GM12891 (cell line): Measurements from ENCODE around the gene PCDHGB1.
A peak's percentile ranks its signal among the peaks of the same experiment; 100 is the strongest.
"Not testable (repeated sequence)": the region's sequence is repeated elsewhere in the genome, so short reads cannot be mapped to it uniquely, and the experiment has no call there.

Source experiments
- DNase-seq: peaks from one replicate; pipeline ENCODE4 v3.0.0; 2011; ENCODE audit warnings: low spot score; ENCODE audit not compliant: insufficient read length
- FAIRE-seq: peaks from 2 replicates; lab custom pipeline; 2011; peaks lifted over from hg19 to GRCh38; lab: Jason Lieb, UNC
- PAX5 ChIP-seq: IDR thresholded peaks from 2 replicates; pipeline ENCODE4 v1.6.1; 2011; ENCODE audit warnings: low read length, moderate library complexity, mild to moderate bottlenecking; ENCODE audit not compliant: insufficient read depth, severe bottlenecking
- POLR2A ChIP-seq: IDR thresholded peaks from 2 replicates; pipeline ENCODE4 v1.6.1; 2011; ENCODE audit warnings: low read depth, low read length, control low read depth
- POLR2AphosphoS5 ChIP-seq: IDR thresholded peaks from 2 replicates; pipeline ENCODE4 v1.6.1; 2011; ENCODE audit warnings: low read depth, low read length, control low read depth
- POU2F2 ChIP-seq: IDR thresholded peaks from 2 replicates; pipeline ENCODE4 v1.6.1; 2011; ENCODE audit warnings: low read depth, mild to moderate bottlenecking, control low read depth, low read length, moderate library complexity
- SPI1 ChIP-seq: IDR thresholded peaks from 2 replicates; pipeline ENCODE4 v1.6.1; 2011; ENCODE audit warnings: low read depth, low read length, control low read depth
- TAF1 ChIP-seq: IDR thresholded peaks from 2 replicates; pipeline ENCODE4 v1.6.1; 2011; ENCODE audit warnings: low read depth, low read length, control low read depth

PCDHGB1 gene

GRCh38 chr5:141345327-141345726 is 4.6 kb upstream of the PCDHGB1 start:
- TF ChIP-seq POU2F2 (no peak), POLR2AphosphoS5 (no peak), PAX5 (no peak), TAF1 (no peak), SPI1 (no peak), POLR2A (no peak)
- no peak for FAIRE-seq
- DNase-seq = no peak

- not testable (repeated sequence) for FAIRE-seq, DNase-seq
These were observed 3.9 kb upstream of the PCDHGB1 start for GRCh38 chr5:141346017-141346416.

- TF ChIP-seq PAX5 (no peak), POLR2A (no peak), SPI1 (no peak), POU2F2 (no peak), TAF1 (no peak), POLR2AphosphoS5 (no peak)
- DNase-seq = no peak
- FAIRE-seq = no peak
These were observed 1.7 kb downstream of the PCDHGB1 start for GRCh38 chr5:141351591-141351990.

DNA sequence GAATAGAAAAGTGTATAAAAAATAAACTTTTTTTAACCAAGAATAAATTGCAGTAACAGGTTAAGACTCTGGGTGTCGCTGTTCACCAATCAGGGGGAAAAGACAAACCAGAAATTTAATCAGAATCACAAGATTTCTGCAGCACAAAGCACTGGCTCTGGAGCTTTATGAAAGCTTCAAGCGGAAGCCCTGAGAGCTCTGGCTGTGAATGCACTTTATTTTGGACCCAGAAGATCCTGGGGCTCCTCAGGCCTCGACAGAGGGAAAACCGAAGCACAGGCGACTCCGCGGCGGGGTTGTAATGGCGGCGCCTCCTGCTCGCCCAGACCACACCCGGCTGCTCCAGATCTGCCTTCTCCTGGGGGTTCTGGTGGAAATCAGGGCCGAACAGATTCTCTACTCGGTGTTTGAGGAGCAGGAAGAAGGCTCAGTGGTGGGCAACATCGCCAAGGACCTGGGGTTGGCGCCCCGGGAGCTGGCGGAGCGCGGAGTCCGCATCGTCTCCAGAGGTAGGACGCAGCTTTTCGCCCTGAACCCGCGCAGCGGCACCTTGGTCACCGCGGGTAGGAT is 5.1 kb downstream of the PCDHGB1 start, which contains the start of gene PCDHGA4:
PCDHGA4 (plus strand) TSS at position 122 of the 570 bp plus-strand sequence; CDS start at position 209, 87 bp downstream.
- DNase-seq (no peak), FAIRE-seq (no peak)
- TF ChIP-seq POLR2A (no peak), POLR2AphosphoS5 (no peak), TAF1 (no peak), PAX5 (no peak), POU2F2 (no peak), SPI1 (no peak)

GRCh38 chr5:141355641-141356040 is 5.7 kb downstream of the PCDHGB1 start:
- DNase-seq (no peak), FAIRE-seq (no peak)
- no peak for TF ChIP-seq POLR2AphosphoS5
- no peak for TF ChIP-seq POLR2A
- no peak for TF ChIP-seq SPI1
- TF ChIP-seq TAF1 = no peak

- DNase-seq = no peak
- TF ChIP-seq TAF1 = no peak
- no peak for TF ChIP-seq POU2F2
- TF ChIP-seq POLR2A = no peak
- no peak for TF ChIP-seq SPI1
- TF ChIP-seq PAX5 = no peak
- TF ChIP-seq POLR2AphosphoS5 = no peak
- no peak for FAIRE-seq
These were observed 6.2 kb downstream of the PCDHGB1 start for GRCh38 chr5:141356133-141356532.

- DNase-seq = no peak
- FAIRE-seq = no peak
- TF ChIP-seq TAF1 (no peak), POLR2A (no peak), PAX5 (no peak), POU2F2 (no peak), SPI1 (no peak), POLR2AphosphoS5 (no peak)
These were observed 7.1 kb downstream of the PCDHGB1 start for GRCh38 chr5:141356950-141357349.

DNA sequence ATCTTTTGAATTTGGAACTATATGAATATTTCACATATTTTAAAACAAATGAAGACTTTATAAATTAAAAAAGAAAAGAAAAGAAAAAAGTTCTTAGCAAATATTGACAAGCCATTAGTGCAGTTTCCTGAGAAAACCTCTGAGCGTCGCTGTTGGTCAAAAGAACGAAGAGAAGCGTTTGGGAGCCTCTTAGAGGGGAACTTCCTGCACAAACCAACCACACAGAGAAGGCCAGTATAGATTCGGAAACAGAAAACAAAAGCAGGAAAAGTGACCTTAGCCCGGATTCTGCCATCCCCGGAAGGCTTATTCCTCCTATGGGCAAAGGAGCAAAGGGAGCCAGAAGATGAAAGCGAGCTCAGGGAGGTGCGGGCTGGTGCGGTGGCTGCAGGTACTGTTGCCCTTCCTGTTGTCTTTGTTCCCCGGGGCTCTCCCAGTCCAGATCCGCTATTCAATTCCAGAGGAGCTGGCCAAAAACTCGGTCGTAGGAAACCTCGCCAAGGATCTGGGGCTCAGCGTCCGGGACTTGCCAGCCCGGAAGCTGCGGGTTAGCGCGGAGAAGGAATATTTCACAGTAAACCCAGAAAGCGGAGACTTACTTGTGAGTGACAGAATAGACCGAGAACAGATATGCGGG is 10.0 kb downstream of the PCDHGB1 start, which contains the start of gene PCDHGB2:
PCDHGB2 (plus strand) TSS at position 205 of the 637 bp plus-strand sequence; CDS start at position 347, 142 bp downstream.
- peak; percentile 42 for DNase-seq
- TF ChIP-seq TAF1 (no peak), POU2F2 (no peak), PAX5 (no peak), POLR2AphosphoS5 (no peak), POLR2A (no peak), SPI1 (no peak)
- FAIRE-seq = peak; percentile 16

GRCh38 chr5:141360685-141361084 is 10.8 kb downstream of the PCDHGB1 start:
- no peak for TF ChIP-seq TAF1
- TF ChIP-seq POLR2AphosphoS5 = no peak
- TF ChIP-seq SPI1 = no peak
- no peak for TF ChIP-seq PAX5
- TF ChIP-seq POU2F2 = no peak
- no peak for TF ChIP-seq POLR2A
- DNase-seq (no peak), FAIRE-seq (no peak)

GRCh38 chr5:141362719-141363118 is 12.8 kb downstream of the PCDHGB1 start:
- DNase-seq = no peak
- TF ChIP-seq SPI1 (no peak), POLR2AphosphoS5 (no peak), PAX5 (no peak), TAF1 (no peak), POLR2A (no peak), POU2F2 (no peak)
- FAIRE-seq = no peak
